ENCODE measurements around the gene CNN2. TPM values are rescaled to one million over a fixed set of nuclear protein-coding genes. Genes with fewer than 3 reads are reported as not detected.

The CNN2 gene
- total and polyA plus RNA-seq, 3 donors from 2014 or later = 19.1 to 36.4 (median 28.0) TPM

GRCh38 chr19:1076951-1077350 is 50.5 kb downstream of the CNN2 start:
- no peaks in the 10 kb centered on the region for H3K9me3 ChIP-seq
- H3K36me3 ChIP-seq (ENCODE audit: low read depth, missing control alignments) = no peaks in the 10 kb centered on the region
- TF ChIP-seq CTCF (IDR thresholded peaks at IDR 0.05) (no peak), POLR2A (IDR thresholded peaks at IDR 0.05) (no peak)
- H3K27me3 ChIP-seq = no peaks in the 10 kb centered on the region
- H3K4me1 ChIP-seq = no peaks in the 10 kb centered on the region
- DNase-seq = no peak
- intact Hi-C loops (cut with DNase I; ENCODE audit: low total_unique reads) = no loop called here
- no peak overlapping the region for H3K4me3 ChIP-seq
- WGBS, 2 donors = 72 to 76% methylated on average over 16 of the region's 16 CpGs
- no peak overlapping the region for H3K27ac ChIP-seq

GRCh38 chr19:1079566-1080111 is 53.2 kb downstream of the CNN2 start:
- H3K9me3 ChIP-seq = no peaks in the 10 kb centered on the region
- H3K27me3 ChIP-seq = no peaks in the 10 kb centered on the region
- H3K4me3 ChIP-seq = no peak overlapping the region
- no peaks in the 10 kb centered on the region for H3K36me3 ChIP-seq (ENCODE audit: low read depth, missing control alignments)
- WGBS, 2 donors = 39 to 80% methylated on average over 34 to 41 of the region's 45 CpGs
- H3K4me1 ChIP-seq = no peaks in the 10 kb centered on the region
- DNase-seq = no peak
- H3K27ac ChIP-seq = no peak overlapping the region
- intact Hi-C loops (cut with DNase I; ENCODE audit: low total_unique reads) = no loop called here
- TF ChIP-seq CTCF (IDR thresholded peaks at IDR 0.05) (no peak), POLR2A (IDR thresholded peaks at IDR 0.05) (no peak)

GRCh38 chr19:1080360-1081161 is 54.2 kb downstream of the CNN2 start:
- no peak for TF ChIP-seq CTCF (IDR thresholded peaks at IDR 0.05)
- no peak for TF ChIP-seq POLR2A (IDR thresholded peaks at IDR 0.05)
- no peak for DNase-seq
- intact Hi-C loops (cut with DNase I; ENCODE audit: low total_unique reads) = no loop called here
- H3K9me3 ChIP-seq = no peaks in the 10 kb centered on the region
- no peaks in the 10 kb centered on the region for H3K36me3 ChIP-seq (ENCODE audit: low read depth, missing control alignments)
- peak overlapping the region in 1 of 2 donors; percentile 15 for H3K4me3 ChIP-seq
- 67 to 80% methylated on average over 15 to 50 of the region's 50 CpGs for whole genome bisulfite sequencing, 2 donors
- H3K4me1 ChIP-seq = no peaks in the 10 kb centered on the region
- no peaks in the 10 kb centered on the region for H3K27me3 ChIP-seq
- H3K27ac ChIP-seq = no peak overlapping the region

GRCh38 chr19:1081301-1082164 is 55.1 kb downstream of the CNN2 start:
- Histone ChIP-seq H3K4me3 (peak overlapping the region; percentile 15 to 21), H3K27ac (no peak overlapping the region), H3K36me3 (ENCODE audit: low read depth, missing control alignments) (no peaks in the 10 kb centered on the region), H3K9me3 (no peaks in the 10 kb centered on the region), H3K27me3 (no peaks in the 10 kb centered on the region), H3K4me1 (no peaks in the 10 kb centered on the region)
- no peak for DNase-seq
- intact Hi-C loops (cut with DNase I; ENCODE audit: low total_unique reads) = no loop called here
- TF ChIP-seq POLR2A (IDR thresholded peaks at IDR 0.05) = no peak
- no peak for TF ChIP-seq CTCF (IDR thresholded peaks at IDR 0.05)
- WGBS, 2 donors = 15 to 51% methylated on average over 23 to 55 of the region's 58 CpGs
